Endothelial cell of umbilical vein (primary cell): ENCODE results near the gene TTLL5. TPM values are rescaled to one million over a fixed set of nuclear protein-coding genes. Genes with fewer than 3 reads are reported as not detected.

ENCODE experiments used
- BruUV-seq: library from RNA; stranded (reverse); fragments of 400-500 nt; replicated peaks from 2 replicates; lab custom pipeline; 2021; lab: Mats Ljungman, UMichigan
- CTCF ChIA-PET: fragments of 300-600, 350-600 bp; sonication (Branson Sonifier 250); formaldehyde crosslinking; loops from one replicate; lab custom pipeline; 2021; ENCODE audit warnings: antibody characterized with exemption, inconsistent platforms; lab: Charles Lee
- POLR2A ChIA-PET: fragments of 300-600, 350-600 bp; sonication (Branson Sonifier 250); formaldehyde crosslinking; loops from one replicate; lab custom pipeline; 2021; ENCODE audit warnings: antibody characterized with exemption, inconsistent platforms; lab: Charles Lee
- DNase-seq: peaks from one replicate; pipeline ENCODE4 v3.0.0-alpha.2; 2011; ENCODE audit warnings: low read depth, low spot score
- FAIRE-seq: peaks from 2 replicates; lab custom pipeline; 2011; peaks lifted over from hg19 to GRCh38; lab: Jason Lieb, UNC
- H2AFZ ChIP-seq: 2 replicates; pipeline ENCODE4 v1.6.0; 2012; ENCODE audit warnings: low read depth, low read length, control low read depth, inconsistent platforms
- H3K27ac ChIP-seq: 2 replicates; pipeline ENCODE4 v1.5.1; 2011; ENCODE audit warnings: low read depth, mild to moderate bottlenecking, control low read depth, low read length, moderate library complexity; ENCODE audit not compliant: insufficient read depth
- H3K27me3 ChIP-seq, 2 experiments: 2 replicates each; pipeline versions ENCODE4 v1.6.0 to v1.6.1; 2011; ENCODE audit warnings: low read length in 2 of 2, mixed read lengths in 1 of 2; ENCODE audit not compliant: control insufficient read depth in 2 of 2, insufficient read depth in 2 of 2
- H3K36me3 ChIP-seq, 2 experiments: 2 replicates in 1 of 2; 3 replicates in 1 of 2; pipeline ENCODE4 v1.5.1; 2011; ENCODE audit warnings: low read length in 2 of 2, mild to moderate bottlenecking in 1 of 2, moderate library complexity in 1 of 2; ENCODE audit not compliant: control insufficient read depth in 2 of 2, insufficient read depth in 2 of 2; ENCODE audit errors: extremely low read depth in 1 of 2
- H3K4me1 ChIP-seq: 3 replicates; pipeline ENCODE4 v1.5.1; 2011; ENCODE audit warnings: mild to moderate bottlenecking, low read length; ENCODE audit not compliant: control insufficient read depth, insufficient read depth; ENCODE audit errors: extremely low read depth
- H3K4me2 ChIP-seq: 2 replicates; pipeline ENCODE4 v1.6.1; 2011; ENCODE audit warnings: low read length, control low read depth, mixed read lengths; ENCODE audit not compliant: insufficient read depth
- H3K4me3 ChIP-seq, 3 experiments: fragments of 200-600 bp in 1 of 3; sonication (generic), shearing (Covaris generic) in 1 of 3; replicated peaks in 1 of 3; 2 replicates each; pipeline ENCODE4 v1.5.1; 2011 to 2016; ENCODE audit warnings: control low read depth in 3 of 3, low read length in 3 of 3, mild to moderate bottlenecking in 2 of 3, inconsistent platforms in 1 of 3, low read depth in 1 of 3, moderate library complexity in 1 of 3; ENCODE audit not compliant: insufficient read depth in 1 of 3
- H3K79me2 ChIP-seq: 2 replicates; pipeline ENCODE4 v1.6.0; 2012; ENCODE audit warnings: low read length, inconsistent platforms; ENCODE audit not compliant: control insufficient read depth, insufficient read depth
- H3K9ac ChIP-seq: replicated peaks from 2 replicates; pipeline ENCODE3; 2011; ENCODE audit warnings: low read length, control low read depth; ENCODE audit not compliant: insufficient read depth; ENCODE audit errors: extremely low read depth
- H3K9me1 ChIP-seq: replicated peaks from 3 replicates; pipeline ENCODE4 v1.6.0; 2011; ENCODE audit warnings: mild to moderate bottlenecking, low read length; ENCODE audit not compliant: control insufficient read depth, insufficient read depth; ENCODE audit errors: extremely low read depth
- H3K9me3 ChIP-seq: replicated peaks from 2 replicates; pipeline ENCODE4 v1.5.1; 2012; ENCODE audit warnings: low read length, inconsistent platforms; ENCODE audit not compliant: control insufficient read depth, insufficient read depth
- H4K20me1 ChIP-seq: replicated peaks from 2 replicates; pipeline ENCODE3; 2011; ENCODE audit warnings: mild to moderate bottlenecking, low read length; ENCODE audit not compliant: control insufficient read depth, insufficient read depth; ENCODE audit errors: extremely low read depth
- EZH2 ChIP-seq: IDR thresholded peaks from 2 replicates; pipeline ENCODE4 v1.6.1; 2012; ENCODE audit warnings: borderline replicate concordance, low read depth, mild to moderate bottlenecking, moderate library complexity, low read length, inconsistent platforms; ENCODE audit not compliant: severe bottlenecking
- FOS ChIP-seq: IDR thresholded peaks from 2 replicates; pipeline ENCODE4 v1.6.1; 2011; ENCODE audit warnings: mild to moderate bottlenecking, low read length, moderate library complexity, borderline replicate concordance; ENCODE audit not compliant: insufficient read depth
- GATA2 ChIP-seq: IDR thresholded peaks from 2 replicates; pipeline ENCODE4 v1.7.0; 2011; ENCODE audit warnings: low read depth, mild to moderate bottlenecking, moderate library complexity, mixed read lengths, low read length; ENCODE audit not compliant: insufficient read length, insufficient read depth
- JUN ChIP-seq: IDR thresholded peaks from 2 replicates; pipeline ENCODE4 v1.6.1; 2011; ENCODE audit warnings: borderline replicate concordance, low read depth; ENCODE audit not compliant: insufficient read length, insufficient read depth
- MYC ChIP-seq: IDR thresholded peaks from one replicate; pipeline ENCODE4 v1.6.1; 2011; ENCODE audit warnings: mild to moderate bottlenecking, low read depth, low read length
- POLR2A ChIP-seq: IDR thresholded peaks from 2 replicates; pipeline ENCODE4 v1.6.1; 2012; ENCODE audit warnings: low read depth, mild to moderate bottlenecking, control low read depth, low read length
- POLR2AphosphoS5 ChIP-seq: IDR thresholded peaks from 2 replicates; pipeline ENCODE4 v1.6.1; 2012; ENCODE audit warnings: low read depth, mild to moderate bottlenecking, control low read depth, low read length, moderate library complexity; ENCODE audit not compliant: insufficient read depth
- dilution Hi-C: fragments of 300-500 bp; cut with MboI; formaldehyde crosslinking; loops from one replicate; pipeline ENCODE4 v1.15.0; 2019; ENCODE audit warnings: low sequenced_read_pairs; ENCODE audit not compliant: extremely low pct_ligation_motif_present
- intact Hi-C: fragments of 100-400 bp; cut with micrococcal nuclease; formaldehyde crosslinking; loops from one replicate; pipeline ENCODE4 v1.10.0; 2022
- polyA plus RNA-seq, 4 experiments: library from polyadenylated mRNA; depleted of rRNA in 3 of 4; stranded (reverse) in 3 of 4; unstranded in 1 of 4; fragments of >200 nt; gene quantifications; 2 replicates each; pipeline versions ENCODE4 v1.2.1 to v1.2.3, GENCODE V29; 2011 to 2012; ENCODE audit warnings: missing spikeins in 1 of 4
- total RNA-seq: library from RNA; stranded (reverse); gene quantifications from 2 replicates; pipeline ENCODE4 v1.2.3, GENCODE V29; 2021
- TF ChIP-seq, protein P1 (sequence below): IDR thresholded peaks from 2 replicates; pipeline ENCODE4 v1.6.1; 2011; ENCODE audit not compliant: insufficient read depth, insufficient read length
- TF ChIP-seq, protein P2 (sequence below), 2 donors: IDR thresholded peaks; 1 replicate in 1 of 2; 2 replicates in 1 of 2; pipeline ENCODE4 v1.5.1; 2011; ENCODE audit warnings: low read length in 2 of 2, mild to moderate bottlenecking in 2 of 2, moderate library complexity in 2 of 2, control low read depth in 1 of 2, inconsistent platforms in 1 of 2, low read depth in 1 of 2; ENCODE audit not compliant: insufficient read depth in 1 of 2; ENCODE audit errors: extremely low read depth in 1 of 2

The TTLL5 gene
- total and polyA plus RNA-seq, 2 donors (not counting 3 experiments of a cell fraction or from before 2014, with no cell fraction given): 33.2 to 93.6 TPM

DNA sequence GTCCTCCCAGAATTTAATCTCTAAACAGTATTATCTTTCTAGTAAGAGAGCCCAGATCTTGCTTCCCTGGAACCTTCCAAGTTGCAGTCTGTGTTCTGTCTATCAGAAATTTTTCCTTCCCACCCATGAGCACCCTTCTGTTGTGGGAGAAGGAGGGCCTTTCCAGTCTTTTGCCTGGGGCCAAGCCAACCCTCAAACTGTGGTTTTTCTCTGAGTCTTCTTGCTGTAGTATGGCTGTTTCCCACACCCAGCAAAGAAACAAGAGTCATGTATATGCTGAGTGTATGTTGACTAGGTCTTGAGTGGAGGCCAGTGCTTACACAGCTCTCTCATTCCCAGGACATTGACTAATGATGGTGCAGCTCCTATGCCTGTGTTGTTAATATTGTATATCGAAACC, 216.2 kb downstream of the TTLL5 start:
- no peaks in the 10 kb centered on the region for H3K36me3 ChIP-seq
- BruUV-seq: no TSS peak
- H3K27ac ChIP-seq: no peak overlapping the region
- H4K20me1 ChIP-seq: no peaks in the 10 kb centered on the region
- intact Hi-C loops (no loop called here), dilution Hi-C loops (no loop called here)
- no peak overlapping the region for H3K4me3 ChIP-seq
- no peaks in the 10 kb centered on the region for H3K79me2 ChIP-seq
- POLR2A ChIA-PET: no interaction called here
- peaks cover 27% of the 10 kb centered on the region for H3K4me1 ChIP-seq
- FAIRE-seq (no peak), DNase-seq (no peak)
- no peak overlapping the region for H2AFZ ChIP-seq
- no peaks in the 10 kb centered on the region for H3K9me1 ChIP-seq
- H3K27me3 ChIP-seq: no peaks in the 10 kb centered on the region
- no peaks in the 10 kb centered on the region for H3K9me3 ChIP-seq
- no peak for TF ChIP-seq MYC
- TF ChIP-seq, protein P1, sequence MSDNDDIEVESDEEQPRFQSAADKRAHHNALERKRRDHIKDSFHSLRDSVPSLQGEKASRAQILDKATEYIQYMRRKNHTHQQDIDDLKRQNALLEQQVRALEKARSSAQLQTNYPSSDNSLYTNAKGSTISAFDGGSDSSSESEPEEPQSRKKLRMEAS: no peak
- no peak for TF ChIP-seq FOS
- TF ChIP-seq POLR2AphosphoS5: no peak
- TF ChIP-seq JUN: no peak
- no peak for TF ChIP-seq POLR2A
- TF ChIP-seq EZH2: no peak
- no peak for TF ChIP-seq GATA2
- TF ChIP-seq, protein P2, sequence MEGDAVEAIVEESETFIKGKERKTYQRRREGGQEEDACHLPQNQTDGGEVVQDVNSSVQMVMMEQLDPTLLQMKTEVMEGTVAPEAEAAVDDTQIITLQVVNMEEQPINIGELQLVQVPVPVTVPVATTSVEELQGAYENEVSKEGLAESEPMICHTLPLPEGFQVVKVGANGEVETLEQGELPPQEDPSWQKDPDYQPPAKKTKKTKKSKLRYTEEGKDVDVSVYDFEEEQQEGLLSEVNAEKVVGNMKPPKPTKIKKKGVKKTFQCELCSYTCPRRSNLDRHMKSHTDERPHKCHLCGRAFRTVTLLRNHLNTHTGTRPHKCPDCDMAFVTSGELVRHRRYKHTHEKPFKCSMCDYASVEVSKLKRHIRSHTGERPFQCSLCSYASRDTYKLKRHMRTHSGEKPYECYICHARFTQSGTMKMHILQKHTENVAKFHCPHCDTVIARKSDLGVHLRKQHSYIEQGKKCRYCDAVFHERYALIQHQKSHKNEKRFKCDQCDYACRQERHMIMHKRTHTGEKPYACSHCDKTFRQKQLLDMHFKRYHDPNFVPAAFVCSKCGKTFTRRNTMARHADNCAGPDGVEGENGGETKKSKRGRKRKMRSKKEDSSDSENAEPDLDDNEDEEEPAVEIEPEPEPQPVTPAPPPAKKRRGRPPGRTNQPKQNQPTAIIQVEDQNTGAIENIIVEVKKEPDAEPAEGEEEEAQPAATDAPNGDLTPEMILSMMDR (IDR thresholded peaks at IDR 0.05; ENCODE audit: extremely low read depth in 1 of 2, insufficient read depth in 1 of 2, low read depth in 1 of 2, low read length in 2 of 2): no peak
- no peak overlapping the region for H3K4me2 ChIP-seq
- H3K9ac ChIP-seq: no peak overlapping the region
- CTCF ChIA-PET: interaction anchor here (4.6 kb wide), 1 partner anchor 10 kb away, joined by 21 read pairs; no protein-coding TSS in a partner anchor
